Left lobe of liver (tissue), 2 donors: ENCODE measurements around the gene DNAJC3. TPM values are rescaled to one million over a fixed set of nuclear protein-coding genes. Genes with fewer than 3 reads are reported as not detected.
"Not testable (repeated sequence)": the region's sequence is repeated elsewhere in the genome, so short reads cannot be mapped to it uniquely, and the experiment has no call there.

Experiments
- ATAC-seq: fragments of 200-7000 bp; cut with Tn5 transposase; one replicate; pipeline ENCODE4 v1.9.1; 2020; ENCODE audit warnings: mild to moderate bottlenecking, moderate library complexity
- DNase-seq: peaks from one replicate; pipeline ENCODE4 v3.0.0-alpha.2; 2020; ENCODE audit warnings: low spot score
- total RNA-seq: library from RNA; stranded (reverse); gene quantifications from one replicate; pipeline ENCODE4 v1.2.1, GENCODE V29; 2021
- donor health status: DM: no; HTN: no; CAD: no; lungs with moderate emphysema.
- donor health status: DM: no; HTN: yes; CAD: no.

The DNAJC3 gene
- total RNA-seq, 1 donor from 2014 or later: 50.7 TPM

- no peak for ATAC-seq
- DNase-seq: no peak
Observed at GRCh38 chr13:95763601-95764000, 86.7 kb downstream of the DNAJC3 start.

- ATAC-seq: no peak
- no peak for DNase-seq
Observed at GRCh38 chr13:95771905-95772304, 95.0 kb downstream of the DNAJC3 start.

GRCh38 chr13:95779522-95779921 is 102.6 kb downstream of the DNAJC3 start:
- DNase-seq (no peak), ATAC-seq (no peak)

- no peak for DNase-seq
- no peak for ATAC-seq
Observed at GRCh38 chr13:95781016-95781415, 104.1 kb downstream of the DNAJC3 start.

- DNase-seq, ATAC-seq: not testable (repeated sequence)
Observed at GRCh38 chr13:95781940-95782339, 105.0 kb downstream of the DNAJC3 start.

- peak; percentile 33 for ATAC-seq
- DNase-seq: no peak
Observed at GRCh38 chr13:95783747-95784146, 106.8 kb downstream of the DNAJC3 start.

- ATAC-seq: no peak
- DNase-seq: no peak
Observed at GRCh38 chr13:95784161-95784899, 107.4 kb downstream of the DNAJC3 start.

- DNase-seq (no peak), ATAC-seq (no peak)
Observed at GRCh38 chr13:95784900-95785290, 108.0 kb downstream of the DNAJC3 start.

- ATAC-seq (no peak), DNase-seq (no peak)
Observed at GRCh38 chr13:95787356-95788099, 110.6 kb downstream of the DNAJC3 start.

GRCh38 chr13:95788100-95788463 is 111.1 kb downstream of the DNAJC3 start:
- no peak for ATAC-seq
- DNase-seq: no peak

- not testable (repeated sequence) for DNase-seq, ATAC-seq
Observed at GRCh38 chr13:95789315-95789714, 112.4 kb downstream of the DNAJC3 start.

- DNase-seq (no peak), ATAC-seq (no peak)
Observed at GRCh38 chr13:95791084-95791722, 114.3 kb downstream of the DNAJC3 start.

GRCh38 chr13:95793018-95793555 is 116.1 kb downstream of the DNAJC3 start:
- no peak for DNase-seq
- ATAC-seq: no peak

- ATAC-seq (no peak), DNase-seq (no peak)
Observed at GRCh38 chr13:95793781-95794180, 116.8 kb downstream of the DNAJC3 start.

- ATAC-seq (no peak), DNase-seq (no peak)
Observed at GRCh38 chr13:95797016-95797415, 120.1 kb downstream of the DNAJC3 start.

GRCh38 chr13:95800436-95800835 is 123.5 kb downstream of the DNAJC3 start:
- no peak for ATAC-seq
- DNase-seq: no peak

- ATAC-seq (no peak), DNase-seq (no peak)
Observed at GRCh38 chr13:95801825-95802224, 124.9 kb downstream of the DNAJC3 start.

GRCh38 chr13:95805921-95806320 is 129.0 kb downstream of the DNAJC3 start:
- no peak for ATAC-seq
- no peak for DNase-seq

GRCh38 chr13:95809429-95809828 is 132.5 kb downstream of the DNAJC3 start:
- ATAC-seq: no peak
- no peak for DNase-seq

- ATAC-seq: no peak
- no peak for DNase-seq
Observed at GRCh38 chr13:95813139-95813538, 136.2 kb downstream of the DNAJC3 start.

- DNase-seq (no peak), ATAC-seq (peak; percentile 53)
Observed at GRCh38 chr13:95814495-95814894, 137.6 kb downstream of the DNAJC3 start.

GRCh38 chr13:95822303-95822702 is 145.4 kb downstream of the DNAJC3 start:
- ATAC-seq: no peak
- DNase-seq: no peak
